AML-193 (cell line): ENCODE data around the gene GCC2.
A peak's percentile ranks its signal among the peaks of the same experiment; 100 is the strongest.
"Not testable (repeated sequence)": the region's sequence is repeated elsewhere in the genome, so short reads cannot be mapped to it uniquely, and the experiment has no call there.

Experiments
- DNase-seq, 2 experiments: peaks; one replicate each; lab custom pipeline; 2025; lab: John Stamatoyannopoulos, UW

Gene GCC2

DNA sequence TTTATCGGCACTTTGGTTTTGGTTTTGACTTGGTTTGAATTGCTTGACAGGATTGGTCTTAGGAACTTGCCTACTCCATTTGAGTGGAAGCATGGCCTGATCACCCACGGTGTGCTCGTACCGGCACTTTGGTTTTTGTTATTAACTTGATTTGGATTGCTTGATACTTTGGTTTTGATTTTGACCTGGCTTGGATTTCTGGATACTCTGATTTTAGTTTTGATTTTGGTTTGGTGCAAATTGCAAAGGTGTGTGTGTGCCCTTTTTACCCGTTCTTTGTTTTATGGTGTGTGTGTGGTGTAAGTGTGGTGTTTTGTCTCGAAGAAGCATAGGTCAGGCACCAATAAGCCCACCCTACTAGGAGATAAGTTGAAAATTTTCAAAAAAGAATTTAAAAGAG, 75.7 kb downstream of the GCC2 start:
- DNase-seq, result not testable (repeated sequence)

DNA sequence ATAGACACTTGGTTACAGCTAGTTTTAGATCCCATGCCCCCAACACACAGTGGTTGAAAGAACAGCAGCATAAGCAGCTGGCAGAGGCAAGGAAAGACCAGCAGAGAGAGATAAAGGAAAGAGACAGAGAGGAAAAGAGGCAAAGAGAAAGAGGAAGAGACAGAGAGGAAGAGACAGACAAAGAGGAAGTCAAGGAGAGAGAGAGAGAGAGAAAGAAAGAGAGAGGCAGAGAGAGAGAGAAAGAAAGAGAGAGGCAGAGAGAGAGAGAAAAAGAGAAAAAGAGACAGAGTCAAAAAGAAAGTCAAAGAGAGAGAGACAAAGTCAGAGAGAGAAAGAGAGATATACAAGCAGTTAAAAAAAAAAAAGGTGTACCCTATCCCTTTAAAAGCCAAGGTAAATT, 76.3 kb downstream of the GCC2 start:
- not testable (repeated sequence) for DNase-seq

DNA sequence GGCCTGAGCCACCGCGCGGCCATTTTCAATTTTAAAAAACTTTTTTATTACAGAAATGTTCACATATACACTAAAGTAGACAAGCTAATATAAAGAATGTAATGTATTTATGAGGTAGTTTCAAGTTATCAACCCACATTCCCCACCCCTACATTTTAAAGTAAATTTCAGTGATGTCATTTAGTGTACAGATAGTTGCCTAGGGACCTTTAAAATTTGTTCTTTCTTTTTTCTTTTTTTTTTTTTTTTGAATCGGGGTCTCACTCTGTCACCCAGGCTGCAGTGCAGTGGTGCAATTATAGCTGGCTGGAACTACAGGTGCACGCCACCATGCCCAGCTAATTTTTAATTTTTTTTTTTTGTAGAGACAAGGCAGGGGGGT, 82.7 kb downstream of the GCC2 start:
- no peak for DNase-seq

DNA sequence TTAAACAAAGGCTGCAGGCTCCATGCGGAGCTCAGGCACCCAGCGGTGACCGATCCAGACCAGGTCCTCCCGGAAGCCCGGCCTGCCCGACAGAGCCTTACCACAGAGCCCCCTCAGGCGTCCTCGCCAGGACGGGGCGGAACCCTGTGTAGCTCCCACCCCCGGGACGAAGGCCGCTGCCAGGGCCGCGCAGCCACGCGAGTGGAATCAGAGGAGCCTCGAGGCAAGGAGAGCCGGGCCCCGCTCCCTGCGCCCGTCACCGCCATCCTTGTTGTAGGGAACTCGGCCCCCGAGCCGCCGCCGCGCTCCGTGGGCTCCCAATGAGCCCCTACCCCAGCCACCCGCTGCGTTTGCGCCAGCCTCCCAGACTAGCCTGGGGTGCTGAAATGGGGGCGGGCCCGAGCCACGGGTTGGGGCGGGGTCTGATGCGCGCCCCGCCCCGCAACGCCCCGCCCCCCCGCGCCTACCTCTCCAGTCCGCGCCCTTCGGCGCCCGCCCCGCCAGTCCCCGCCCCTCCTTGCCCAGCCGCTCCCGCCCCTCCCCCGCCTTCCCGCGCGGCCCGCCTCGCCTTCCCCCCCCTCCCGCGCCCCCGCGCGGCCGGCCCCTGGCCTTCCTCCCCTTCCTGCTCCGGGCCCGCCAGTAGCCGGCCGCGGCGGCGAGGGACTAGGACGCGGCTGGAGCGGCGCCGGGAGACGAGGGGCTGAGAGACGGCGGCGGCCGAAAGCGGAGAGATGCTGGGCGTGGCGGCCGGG, 85.0 kb downstream of the GCC2 start, which contains the start of gene LIMS1:
LIMS1 (plus strand) TSS at position 639 of the 752 bp plus-strand sequence; CDS start at position 732, 93 bp downstream.
- DNase-seq, result peak; percentile 59 to 80

DNA sequence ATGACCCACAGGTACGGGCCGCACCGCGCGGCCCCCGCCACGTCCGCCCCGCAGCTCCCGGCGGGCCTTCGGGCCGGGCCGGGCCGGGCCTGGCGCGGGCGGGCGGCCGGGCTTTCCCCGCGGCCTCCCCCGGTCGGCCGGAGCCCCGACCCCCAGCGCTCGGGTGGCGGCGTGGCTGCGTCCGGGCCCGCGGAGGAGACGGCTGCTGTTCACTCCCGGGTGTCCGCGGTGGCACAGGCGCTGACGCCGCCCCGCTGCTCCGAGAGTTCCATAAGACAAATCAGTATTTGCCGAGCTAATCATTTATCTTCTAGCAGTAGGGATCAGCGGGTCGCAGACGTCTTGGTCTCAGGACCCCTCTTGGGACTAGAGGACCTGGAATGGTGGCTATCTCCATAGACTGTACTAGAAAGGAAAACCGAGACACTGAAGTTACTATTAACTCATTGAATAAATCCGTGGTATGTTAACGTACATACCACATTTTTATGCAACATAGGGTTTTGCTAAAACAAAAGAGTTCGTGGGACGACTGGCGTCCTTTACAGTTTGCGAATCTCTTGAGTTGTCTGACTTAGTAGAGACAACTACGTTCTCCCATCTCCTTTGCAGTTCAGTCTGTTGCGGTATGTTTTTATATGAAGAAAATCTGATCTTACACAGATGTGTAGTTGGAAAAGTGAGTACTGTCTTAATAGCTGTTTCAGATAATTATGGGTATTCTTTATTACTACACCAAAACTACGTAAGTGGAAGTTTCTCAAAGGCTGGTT, 85.8 kb downstream of the GCC2 start:
- peak in 1 of 2 experiments; percentile 26 for DNase-seq

DNA sequence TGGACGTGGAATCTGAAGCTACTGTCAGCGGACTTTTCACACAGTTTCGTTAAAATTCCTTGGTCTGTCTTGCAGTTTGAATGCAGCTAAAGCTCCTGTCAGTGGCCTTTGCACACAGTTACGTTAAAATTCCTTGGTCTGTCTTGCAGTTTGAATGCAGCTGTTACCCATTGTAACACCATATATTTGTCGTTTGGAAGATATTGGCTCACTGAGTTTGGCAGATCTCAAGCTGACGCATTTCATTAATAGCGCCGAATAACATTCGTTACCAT, 86.3 kb downstream of the GCC2 start:
- DNase-seq, result no peak

DNA sequence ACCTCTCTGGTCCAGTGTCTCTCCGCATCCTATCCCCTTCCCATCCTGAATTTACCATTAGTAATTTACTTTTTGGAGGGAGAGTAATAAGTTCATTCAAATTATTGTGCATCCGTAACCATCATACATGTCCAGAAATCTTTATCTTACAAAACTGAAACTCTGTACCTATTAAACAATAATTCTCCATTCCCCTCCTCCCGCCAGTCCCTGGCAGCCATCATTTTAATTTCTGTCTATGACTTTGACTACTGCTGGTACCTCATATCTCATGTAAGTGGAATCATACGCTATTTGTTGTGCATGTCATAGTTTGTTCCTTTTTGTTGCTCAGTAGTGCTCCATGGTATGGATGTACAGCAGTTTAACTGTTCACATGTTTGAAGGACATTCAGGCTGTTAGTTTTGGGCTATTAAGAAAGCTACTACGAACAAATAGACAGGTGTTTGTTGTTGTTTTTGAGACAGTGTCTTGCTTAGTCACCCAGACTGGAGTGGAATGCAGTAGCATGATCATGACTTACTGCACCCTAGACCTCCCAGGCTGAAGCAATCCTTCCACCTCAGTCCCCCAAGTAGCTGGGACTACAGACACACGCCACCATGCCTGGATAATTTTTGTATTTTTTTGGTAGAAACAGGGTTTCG, 87.3 kb downstream of the GCC2 start:
- DNase-seq, result no peak

DNA sequence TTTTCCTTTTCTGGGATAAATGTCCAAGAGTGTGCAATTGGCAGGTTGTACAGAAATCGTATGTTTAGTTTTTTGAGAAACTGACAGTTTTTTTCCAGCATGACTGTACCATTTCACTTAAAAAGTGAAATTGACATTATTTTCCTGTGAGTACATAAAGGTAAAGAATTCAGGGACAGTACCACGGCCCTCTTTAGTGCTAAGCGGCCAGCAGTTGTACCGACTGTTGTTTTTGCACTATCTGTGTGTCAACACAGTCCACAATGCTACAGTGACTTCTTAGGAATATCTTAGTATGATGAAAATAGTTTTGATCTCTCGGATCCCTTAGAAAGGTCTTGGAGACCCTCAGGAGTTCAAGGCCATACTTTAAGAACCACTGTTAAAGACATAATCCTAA, 87.9 kb downstream of the GCC2 start:
- DNase-seq, result no peak

DNA sequence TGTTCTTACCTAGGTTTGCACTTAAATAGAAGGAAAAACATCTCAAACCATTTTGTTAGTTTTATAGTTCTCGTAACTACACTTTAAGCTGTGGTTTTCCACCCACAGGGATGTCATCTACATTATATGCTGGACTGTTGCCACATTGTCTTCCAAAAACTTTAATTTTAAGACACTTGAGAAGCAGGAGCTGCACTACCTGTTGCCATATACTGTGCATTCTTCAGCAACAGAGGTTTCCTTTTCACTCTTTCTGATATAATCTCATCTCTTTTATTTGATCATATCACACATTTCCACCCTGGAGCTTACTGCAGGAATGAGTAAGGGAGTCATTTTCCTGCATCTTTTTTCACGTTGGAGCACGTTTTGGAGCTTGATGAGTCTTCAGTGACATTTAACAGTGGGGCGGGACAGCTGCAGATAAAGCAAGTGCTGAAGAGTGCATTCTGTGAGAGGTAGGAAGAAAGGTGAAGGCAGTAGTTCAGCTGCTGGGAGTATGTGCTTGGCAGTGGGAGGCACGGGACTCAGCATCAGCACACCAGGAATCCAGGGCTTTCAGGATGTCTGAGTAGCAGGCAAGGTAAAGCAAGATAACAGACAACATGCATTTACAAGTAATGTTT, 89.1 kb downstream of the GCC2 start:
- no peak for DNase-seq

DNA sequence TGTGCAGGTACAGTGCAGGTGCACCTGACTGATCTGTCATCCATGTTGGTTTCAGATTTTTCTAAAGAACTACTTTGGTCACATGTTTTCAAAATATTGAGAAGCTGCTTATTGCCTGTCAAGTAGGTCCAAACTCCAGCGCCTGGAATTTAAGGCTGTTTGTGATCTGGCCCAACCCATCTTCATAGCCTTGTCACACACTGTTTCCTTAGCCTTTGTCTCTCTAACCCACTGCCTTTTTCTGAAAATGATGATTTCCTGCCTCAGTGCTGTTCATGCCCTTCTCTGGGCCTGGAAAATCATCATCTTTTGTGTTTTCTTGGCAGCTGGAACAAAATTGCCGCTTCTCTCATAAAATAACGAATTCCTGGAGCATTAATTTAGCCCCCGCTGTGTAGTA, 92.4 kb downstream of the GCC2 start:
- no peak for DNase-seq

DNA sequence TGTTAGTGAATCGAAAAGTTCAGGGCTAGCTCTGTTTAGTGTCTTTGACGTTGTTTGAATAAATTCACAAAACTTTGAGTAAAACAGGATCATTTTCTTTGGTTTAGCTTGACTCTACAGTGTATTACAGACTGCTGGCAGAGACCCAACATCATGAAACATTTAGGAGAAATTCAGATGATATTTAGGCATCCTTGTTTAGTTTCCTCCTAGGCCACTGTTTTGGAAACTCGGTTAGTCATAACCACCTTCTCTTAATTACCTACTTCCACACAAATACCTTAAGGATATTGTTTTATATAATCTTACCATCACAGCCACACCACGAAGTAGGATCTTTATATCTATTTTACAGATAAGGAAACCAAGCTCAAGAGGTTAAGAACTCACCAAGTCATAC, 93.1 kb downstream of the GCC2 start:
- DNase-seq, result no peak

DNA sequence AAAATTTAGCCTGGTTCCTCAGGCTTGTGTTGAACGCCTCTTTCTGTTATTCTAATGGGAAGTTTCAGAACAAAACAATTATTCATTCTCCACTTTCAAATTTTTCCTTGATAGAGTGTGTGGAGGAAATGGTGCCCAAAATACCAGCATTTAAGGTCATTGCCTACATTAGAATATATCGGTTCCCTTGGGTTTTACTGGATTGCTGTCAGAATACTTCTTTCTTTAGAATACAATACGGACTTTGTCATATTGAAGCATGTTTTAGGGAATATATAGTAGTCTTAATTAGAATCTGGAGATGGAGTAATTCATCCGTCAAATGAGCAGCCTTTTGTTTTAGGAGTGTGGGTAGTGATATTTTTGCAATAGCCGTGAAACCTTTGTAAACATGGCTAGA, 98.6 kb downstream of the GCC2 start:
- no peak for DNase-seq

DNA sequence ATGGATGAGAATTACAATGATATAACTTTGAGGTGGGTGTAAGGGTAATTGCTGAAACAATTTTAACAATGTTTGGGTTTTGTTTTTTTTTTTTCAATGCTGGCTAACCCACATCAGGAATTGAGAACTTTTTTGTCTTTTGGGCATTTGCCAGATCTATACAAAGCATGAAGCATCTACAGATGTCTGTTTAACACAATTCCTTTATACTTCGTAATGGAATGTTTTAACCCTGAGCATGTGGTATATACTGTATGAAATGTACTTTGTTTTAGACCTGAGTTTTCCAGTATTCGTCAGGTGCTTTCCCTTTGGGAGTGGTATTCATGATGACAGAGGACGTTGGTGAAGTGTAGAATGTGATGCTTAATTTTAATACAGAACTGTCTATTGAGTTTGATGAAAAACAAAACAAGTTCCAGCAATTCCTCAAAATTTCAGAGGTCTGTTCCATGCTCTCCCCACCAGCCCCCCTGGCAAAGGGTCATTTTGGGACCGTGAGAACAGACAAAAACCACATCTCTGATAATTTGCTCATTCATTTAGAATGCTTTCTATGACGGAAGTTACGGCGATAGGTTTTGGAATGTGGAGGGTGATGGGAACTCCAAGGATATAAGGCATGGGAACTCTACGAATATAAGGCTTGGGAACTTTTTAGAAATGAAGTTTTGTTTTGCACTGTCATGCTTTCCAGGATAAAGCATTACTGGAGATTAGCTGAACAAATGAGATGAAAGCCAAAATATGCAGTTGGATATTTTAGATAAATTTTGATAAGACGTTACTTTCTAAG, 99.4 kb downstream of the GCC2 start:
- no peak for DNase-seq

DNA sequence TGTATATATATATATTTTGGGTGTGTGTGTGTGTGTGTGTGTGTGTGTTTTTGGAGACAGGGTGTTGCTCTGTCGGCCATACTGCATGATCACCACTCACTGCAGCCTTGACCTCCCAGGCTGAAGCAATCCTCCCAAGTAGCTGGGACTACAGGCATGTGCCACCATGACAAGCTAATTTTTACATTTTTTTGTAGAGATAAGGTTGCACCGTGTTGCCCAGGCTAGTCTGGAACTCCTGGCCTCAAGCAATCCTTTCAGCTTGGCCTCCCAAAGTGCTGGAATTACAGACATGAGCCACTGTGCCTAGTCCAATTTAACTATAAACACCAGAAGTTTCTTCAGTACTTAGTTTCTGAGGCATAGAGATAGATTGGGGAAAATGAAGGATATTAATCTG, 103.6 kb downstream of the GCC2 start:
- DNase-seq, result no peak

DNA sequence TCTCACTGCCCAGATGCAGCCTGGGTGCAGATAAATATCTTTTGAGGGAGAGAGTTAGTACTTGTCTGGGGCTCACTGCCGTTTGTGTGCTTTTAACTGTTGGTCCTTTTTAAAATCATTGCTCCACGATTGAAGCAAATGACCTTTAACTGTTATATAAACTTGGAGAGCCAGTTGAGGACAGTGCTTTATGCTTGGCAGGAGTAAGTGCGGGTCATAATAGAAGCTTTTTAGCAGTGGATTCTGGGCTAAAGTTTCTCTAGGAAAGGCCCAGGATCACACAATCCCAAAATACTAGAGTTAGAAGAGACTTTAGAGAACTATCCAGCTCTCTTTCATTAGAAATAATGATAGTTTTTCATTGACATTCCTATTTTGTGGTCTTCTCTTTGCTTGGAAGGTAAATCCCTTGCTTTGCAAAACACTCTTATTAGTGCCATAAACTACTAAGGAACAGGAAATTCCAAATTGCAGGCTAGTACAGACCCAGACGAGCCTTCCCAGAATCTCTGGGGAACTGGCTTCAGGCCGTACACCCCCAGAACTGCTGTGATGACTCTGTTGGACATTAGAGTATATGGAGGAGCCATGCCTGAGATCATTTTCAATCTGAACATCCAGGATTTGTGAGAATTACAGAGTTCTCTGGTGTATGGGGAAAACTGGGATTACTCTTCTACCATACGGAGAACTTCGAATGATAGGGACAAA, 104.4 kb downstream of the GCC2 start:
- no peak for DNase-seq

DNA sequence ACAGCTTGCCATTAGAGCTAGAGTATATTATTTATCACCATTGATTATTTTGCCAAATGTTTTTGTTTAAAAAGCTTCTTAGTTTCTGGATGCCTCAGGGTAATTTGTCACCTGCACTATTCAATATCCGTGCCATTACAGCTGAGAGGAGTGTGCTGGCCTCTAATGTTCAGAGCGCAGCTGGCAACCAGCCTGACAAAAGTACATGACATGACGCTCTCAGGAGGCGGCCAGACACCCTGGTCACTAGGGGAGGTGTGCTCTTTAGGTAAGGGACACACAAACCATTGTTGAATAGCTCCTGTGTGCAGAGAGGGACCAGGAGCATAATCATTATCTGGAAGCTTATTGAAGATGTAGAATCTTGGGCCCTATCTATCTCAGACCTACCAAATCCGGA, 105.5 kb downstream of the GCC2 start:
- DNase-seq, result no peak

DNA sequence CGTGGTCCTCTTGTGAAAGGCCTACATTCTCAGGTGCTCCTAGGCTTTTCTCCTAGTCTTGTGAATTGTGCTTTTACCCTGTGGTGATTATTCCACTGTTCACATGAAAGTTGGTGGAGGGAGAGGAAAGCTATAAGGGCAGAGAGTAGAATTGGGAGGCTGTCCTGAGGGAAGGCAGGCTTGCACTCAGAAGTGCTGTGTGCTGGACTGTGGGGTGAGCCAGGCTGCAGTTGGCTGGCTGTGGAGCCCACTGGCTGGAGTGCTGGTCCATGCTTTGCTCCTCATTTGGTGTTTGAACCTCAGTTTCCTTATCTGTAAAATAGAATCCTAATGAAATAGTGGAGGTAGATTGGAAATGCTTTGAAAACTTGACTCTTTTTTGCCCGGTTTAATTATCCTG, 106.6 kb downstream of the GCC2 start:
- no peak for DNase-seq

DNA sequence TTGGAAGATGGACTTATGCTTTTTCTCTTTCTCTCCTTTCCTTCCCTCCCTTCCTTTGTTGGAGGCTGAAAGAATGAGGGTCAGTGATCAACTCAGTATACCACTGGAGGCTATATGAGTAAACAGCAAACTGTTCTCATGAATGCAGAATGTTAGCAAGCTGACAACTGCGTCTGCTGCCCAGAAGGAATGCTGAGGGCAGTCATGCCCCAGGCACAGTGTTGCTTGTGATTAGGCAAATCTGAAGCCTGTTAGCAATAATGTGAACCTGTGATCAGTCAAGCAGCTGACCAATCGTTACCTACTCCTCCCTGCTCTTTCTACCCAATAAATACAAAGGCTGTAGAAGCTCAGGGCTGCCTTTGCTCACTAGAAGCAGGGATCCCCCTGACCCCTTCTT, 107.6 kb downstream of the GCC2 start:
- DNase-seq, result not testable (repeated sequence)
